Measurements from ENCODE around the gene LYPD5. TPM values are rescaled to one million over a fixed set of nuclear protein-coding genes. Genes with fewer than 3 reads are reported as not detected.

The LYPD5 gene
- total RNA-seq, 1 experiment from 2014 or later, result not detected

DNA sequence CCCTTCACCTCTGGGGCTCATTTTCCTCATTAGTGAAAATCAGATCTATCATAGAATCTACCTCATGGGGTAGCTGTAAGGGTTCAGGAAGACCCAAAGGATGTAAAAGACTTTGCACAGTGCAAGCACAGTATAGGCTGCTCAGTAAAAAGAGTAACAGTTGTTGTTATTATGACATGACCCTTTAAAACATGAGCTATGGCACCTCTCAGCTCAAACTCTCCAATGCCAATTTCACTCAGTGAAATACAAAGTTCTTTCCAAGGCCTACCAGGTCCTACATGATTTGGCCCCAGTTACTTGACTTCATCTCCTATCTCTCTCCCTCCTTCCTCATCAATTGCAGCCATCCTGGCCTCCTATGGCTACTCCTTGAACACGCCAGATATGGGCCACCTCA is 52.3 kb downstream of the LYPD5 start:
- no peak for DNase-seq
- H3K36me3 ChIP-seq, result peaks cover 69% of the 10 kb centered on the region
- no peaks in the 10 kb centered on the region for H3K27me3 ChIP-seq
- no peaks in the 10 kb centered on the region for H3K9me3 ChIP-seq
- H3K4me3 ChIP-seq, result no peak overlapping the region

DNA sequence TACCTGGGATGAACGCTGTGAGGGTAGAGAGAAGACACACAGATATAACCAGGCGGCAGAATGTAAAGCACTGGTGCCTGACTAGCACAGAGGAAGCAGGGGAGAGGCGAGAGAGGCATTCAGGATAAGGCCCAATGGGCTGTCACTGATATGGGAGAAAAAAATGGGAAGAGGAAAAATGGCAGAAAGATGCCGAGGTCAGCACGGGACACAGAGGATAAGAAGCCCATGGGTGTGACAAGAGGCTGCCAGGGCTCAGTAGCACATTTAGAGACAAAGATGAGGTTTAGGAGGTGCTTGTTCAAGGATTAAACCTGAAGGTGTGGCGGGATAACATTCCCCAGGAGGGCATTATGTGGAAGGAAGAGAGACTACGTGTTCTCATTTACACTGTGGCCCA is 53.1 kb downstream of the LYPD5 start:
- no peak for DNase-seq
- Histone ChIP-seq H3K36me3 (peaks cover 76% of the 10 kb centered on the region), H3K27me3 (no peaks in the 10 kb centered on the region), H3K9me3 (no peaks in the 10 kb centered on the region), H3K4me3 (no peak overlapping the region)

DNA sequence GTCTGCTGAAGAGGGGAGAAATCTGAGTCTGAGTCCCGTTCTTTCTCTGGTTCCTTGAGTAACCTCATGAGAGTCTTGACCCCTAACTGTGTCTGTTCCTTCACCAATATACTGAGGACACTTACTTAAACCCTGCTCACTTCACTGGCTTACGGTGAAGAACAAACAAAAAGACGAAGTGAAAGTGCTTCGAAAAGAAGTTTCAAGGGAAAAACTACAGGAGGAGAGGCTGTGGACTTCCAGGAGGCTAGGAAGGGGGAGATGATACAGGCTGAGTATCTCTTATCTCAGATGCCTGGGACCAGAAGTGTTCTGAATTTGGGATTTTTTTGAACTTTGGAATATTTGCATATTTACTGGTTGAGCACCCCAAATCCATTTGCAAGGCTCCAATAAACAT is 53.6 kb downstream of the LYPD5 start:
- Histone ChIP-seq H3K36me3 (peaks cover 79% of the 10 kb centered on the region), H3K9me3 (no peaks in the 10 kb centered on the region), H3K4me3 (no peak overlapping the region), H3K27me3 (no peaks in the 10 kb centered on the region)
- DNase-seq, result no peak

DNA sequence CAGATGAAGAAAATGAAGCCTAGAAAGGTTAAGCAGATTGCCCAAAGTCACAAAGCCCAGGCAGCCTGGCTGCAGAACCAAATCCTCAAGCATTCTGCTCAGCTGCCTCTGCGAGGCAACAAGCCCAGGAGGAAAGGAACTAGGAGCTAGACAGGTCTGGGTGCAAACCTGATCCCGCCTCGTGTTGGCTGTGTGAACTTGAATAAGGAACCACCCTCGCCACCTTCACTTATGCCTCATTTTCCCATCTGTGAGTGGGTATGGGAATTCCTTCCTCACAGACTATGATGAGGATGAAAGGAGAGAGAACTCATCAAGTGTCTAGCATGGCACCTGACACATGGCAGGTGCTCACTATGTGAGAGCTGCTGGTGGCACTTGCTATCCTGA is 54.0 kb downstream of the LYPD5 start:
- peaks cover 84% of the 10 kb centered on the region for H3K36me3 ChIP-seq
- H3K4me3 ChIP-seq, result no peak overlapping the region
- no peak for DNase-seq
- no peaks in the 10 kb centered on the region for H3K9me3 ChIP-seq
- no peaks in the 10 kb centered on the region for H3K27me3 ChIP-seq

DNA sequence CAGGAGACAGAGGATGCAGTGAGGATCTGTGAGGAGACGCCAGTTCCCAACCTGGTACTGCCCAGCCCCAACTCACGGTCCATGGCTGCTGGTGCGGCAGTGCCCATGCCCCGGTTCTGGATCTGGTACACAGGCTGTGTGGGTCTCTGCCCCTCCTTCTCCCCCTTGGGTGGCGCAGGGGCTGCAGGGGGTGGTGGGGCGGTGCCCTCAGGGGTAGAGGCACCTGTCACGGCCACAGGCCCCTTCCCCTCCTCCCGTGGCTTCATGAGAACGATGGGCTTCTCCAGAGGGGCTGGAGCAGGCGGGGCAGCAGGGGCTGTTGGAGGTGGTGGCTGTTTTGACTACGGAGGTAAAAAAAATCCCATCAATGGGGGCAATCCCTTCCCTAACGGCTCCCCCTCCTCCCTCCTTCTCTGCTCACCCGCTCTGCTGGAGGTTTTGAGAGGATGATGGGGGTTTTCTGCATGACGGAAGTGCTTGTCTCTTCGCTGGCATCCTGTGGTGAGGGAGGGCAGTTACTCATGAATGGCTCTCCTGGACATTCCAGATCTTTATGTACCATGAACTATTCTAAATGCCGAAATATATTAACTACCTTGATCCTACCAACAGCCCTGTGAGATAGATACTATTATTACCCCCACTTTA is 54.6 kb downstream of the LYPD5 start:
- H3K4me3 ChIP-seq, result no peak overlapping the region
- no peak for DNase-seq
- peaks cover 89% of the 10 kb centered on the region for H3K36me3 ChIP-seq
- no peaks in the 10 kb centered on the region for H3K9me3 ChIP-seq
- H3K27me3 ChIP-seq, result no peaks in the 10 kb centered on the region

Other genes starting within 250 kb of the LYPD5 start
- 49.7 and 59.3 TPM in 2 replicates for gene XRCC1, start 226.9 kb downstream of the LYPD5 start, total RNA-seq (2014; rRNA removed; shearing (Covaris generic); ENCODE audit: low replicate concordance)
- gene PINLYP, start 226.6 kb downstream of the LYPD5 start, total RNA-seq (2014; rRNA removed; shearing (Covaris generic); ENCODE audit: low replicate concordance), result 2.3 TPM in 1 of 2 replicates, not detected in the other
- 13.3 and 16.9 TPM in 2 replicates for gene IRGQ, start 206.3 kb downstream of the LYPD5 start, total RNA-seq (2014; rRNA removed; shearing (Covaris generic); ENCODE audit: low replicate concordance)
- gene ZNF576, start 205.9 kb downstream of the LYPD5 start, total RNA-seq (2014; rRNA removed; shearing (Covaris generic); ENCODE audit: low replicate concordance), result 15.9 and 26.1 TPM in 2 replicates
- gene SRRM5, start 190.4 kb downstream of the LYPD5 start, total RNA-seq (2014; rRNA removed; shearing (Covaris generic); ENCODE audit: low replicate concordance), result not detected in 2 replicates
- 45.8 and 101 TPM in 2 replicates for gene ZNF428, start 182.8 kb downstream of the LYPD5 start, total RNA-seq (2014; rRNA removed; shearing (Covaris generic); ENCODE audit: low replicate concordance)
- gene CADM4, start 162.6 kb downstream of the LYPD5 start, total RNA-seq (2014; rRNA removed; shearing (Covaris generic); ENCODE audit: low replicate concordance), result 0.22 and 3.0 TPM in 2 replicates
- gene PLAUR, start 132.3 kb downstream of the LYPD5 start, total RNA-seq (2014; rRNA removed; shearing (Covaris generic); ENCODE audit: low replicate concordance), result 14.7 and 43.2 TPM in 2 replicates
- gene IRGC, start 86.4 kb downstream of the LYPD5 start, total RNA-seq (2014; rRNA removed; shearing (Covaris generic); ENCODE audit: low replicate concordance), result not detected in 2 replicates
- 40.8 and 58.6 TPM in 2 replicates for gene SMG9, start 47.5 kb downstream of the LYPD5 start, total RNA-seq (2014; rRNA removed; shearing (Covaris generic); ENCODE audit: low replicate concordance)
- gene KCNN4, start 21.5 kb downstream of the LYPD5 start, total RNA-seq (2014; rRNA removed; shearing (Covaris generic); ENCODE audit: low replicate concordance), result 5.0 and 6.1 TPM in 2 replicates
- 5.4 and 9.0 TPM in 2 replicates for gene ZNF283, start 24.9 kb upstream of the LYPD5 start, total RNA-seq (2014; rRNA removed; shearing (Covaris generic); ENCODE audit: low replicate concordance)
- gene ZNF404, start 81.5 kb upstream of the LYPD5 start, total RNA-seq (2014; rRNA removed; shearing (Covaris generic); ENCODE audit: low replicate concordance), result 0.76 and 1.9 TPM in 2 replicates
- 6.8 and 8.6 TPM in 2 replicates for gene ZNF45, start 132.8 kb upstream of the LYPD5 start, total RNA-seq (2014; rRNA removed; shearing (Covaris generic); ENCODE audit: low replicate concordance)
- 1.4 and 1.6 TPM in 2 replicates for gene ZNF221, start 148.8 kb upstream of the LYPD5 start, total RNA-seq (2014; rRNA removed; shearing (Covaris generic); ENCODE audit: low replicate concordance)
- gene ZNF155, start 181.7 kb upstream of the LYPD5 start, total RNA-seq (2014; rRNA removed; shearing (Covaris generic); ENCODE audit: low replicate concordance), result 2.3 and 4.5 TPM in 2 replicates
- gene ZNF230, start 200.5 kb upstream of the LYPD5 start, total RNA-seq (2014; rRNA removed; shearing (Covaris generic); ENCODE audit: low replicate concordance), result 1.2 and 3.9 TPM in 2 replicates
- gene ZNF222, start 222.9 kb upstream of the LYPD5 start, total RNA-seq (2014; rRNA removed; shearing (Covaris generic); ENCODE audit: low replicate concordance), result 2.2 and 9.1 TPM in 2 replicates
- 0.63 and 2.9 TPM in 2 replicates for gene ZNF223, start 249.6 kb upstream of the LYPD5 start, total RNA-seq (2014; rRNA removed; shearing (Covaris generic); ENCODE audit: low replicate concordance)

Data from MG63 (cell line).